ENCODE data around the gene CHST5.

The CHST5 gene

GRCh38 chr16:75558846-75559401 lies 23.0 kb upstream of the CHST5 start:
- Histone ChIP-seq H3K4me3 (replicated peaks; ENCODE audit: insufficient read depth, low read length) (no peak overlapping the region), H3K27ac (replicated peaks) (no peak overlapping the region), H3K27me3 (ENCODE audit: insufficient read depth, poor library complexity, severe bottlenecking) (peaks cover 11% of the 10 kb centered on the region)
- no peak for DNase-seq (ENCODE audit: low read depth in 1 of 2, low spot score in 1 of 2)
- TF ChIP-seq POLR2AphosphoS5 (IDR thresholded peaks at IDR 0.05; ENCODE audit: low read depth) (no peak), SPI1 (IDR thresholded peaks at IDR 0.05; ENCODE audit: borderline replicate concordance, low read depth) (no peak)

DNA sequence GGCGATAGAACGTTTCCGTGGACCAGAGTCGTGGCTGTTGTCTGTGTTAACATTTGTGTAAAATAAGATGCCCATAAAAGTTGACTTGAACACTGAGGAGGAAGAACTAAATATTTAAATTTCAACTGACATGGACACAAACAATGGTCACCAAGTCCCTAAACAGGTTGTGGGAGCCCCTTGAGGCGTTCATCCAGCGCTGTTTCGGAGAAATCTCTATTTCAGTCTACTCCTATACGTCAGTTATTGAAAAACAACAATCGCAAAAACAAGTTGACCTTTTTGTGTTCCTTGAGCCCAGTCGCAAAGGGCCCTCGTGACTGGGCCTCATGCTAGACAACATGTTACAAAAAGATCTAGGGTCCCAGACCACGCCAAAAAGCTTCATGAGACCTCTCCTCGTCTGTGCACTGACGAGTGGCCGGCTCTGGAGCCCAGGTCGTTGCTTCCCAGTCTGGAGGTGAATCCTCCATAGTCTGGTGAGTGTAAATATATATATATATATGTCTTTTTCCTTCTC lies 20.6 kb upstream of the CHST5 start:
- TF ChIP-seq REST (IDR thresholded peaks at IDR 0.05; ENCODE audit: insufficient replicate concordance, low read depth), result no peak
- TF ChIP-seq POLR2AphosphoS5 (IDR thresholded peaks at IDR 0.05; ENCODE audit: low read depth), result no peak
- TF ChIP-seq SPI1 (IDR thresholded peaks at IDR 0.05; ENCODE audit: borderline replicate concordance, low read depth), result no peak
- TF ChIP-seq, protein P1, sequence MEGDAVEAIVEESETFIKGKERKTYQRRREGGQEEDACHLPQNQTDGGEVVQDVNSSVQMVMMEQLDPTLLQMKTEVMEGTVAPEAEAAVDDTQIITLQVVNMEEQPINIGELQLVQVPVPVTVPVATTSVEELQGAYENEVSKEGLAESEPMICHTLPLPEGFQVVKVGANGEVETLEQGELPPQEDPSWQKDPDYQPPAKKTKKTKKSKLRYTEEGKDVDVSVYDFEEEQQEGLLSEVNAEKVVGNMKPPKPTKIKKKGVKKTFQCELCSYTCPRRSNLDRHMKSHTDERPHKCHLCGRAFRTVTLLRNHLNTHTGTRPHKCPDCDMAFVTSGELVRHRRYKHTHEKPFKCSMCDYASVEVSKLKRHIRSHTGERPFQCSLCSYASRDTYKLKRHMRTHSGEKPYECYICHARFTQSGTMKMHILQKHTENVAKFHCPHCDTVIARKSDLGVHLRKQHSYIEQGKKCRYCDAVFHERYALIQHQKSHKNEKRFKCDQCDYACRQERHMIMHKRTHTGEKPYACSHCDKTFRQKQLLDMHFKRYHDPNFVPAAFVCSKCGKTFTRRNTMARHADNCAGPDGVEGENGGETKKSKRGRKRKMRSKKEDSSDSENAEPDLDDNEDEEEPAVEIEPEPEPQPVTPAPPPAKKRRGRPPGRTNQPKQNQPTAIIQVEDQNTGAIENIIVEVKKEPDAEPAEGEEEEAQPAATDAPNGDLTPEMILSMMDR (IDR thresholded peaks at IDR 0.05; ENCODE audit: insufficient read depth, low read length), result no peak
- no peak for TF ChIP-seq GABPA (IDR thresholded peaks at IDR 0.05; ENCODE audit: low read depth)
- Histone ChIP-seq H3K27me3 (ENCODE audit: insufficient read depth, poor library complexity, severe bottlenecking) (peaks cover 11% of the 10 kb centered on the region), H3K4me3 (replicated peaks; ENCODE audit: insufficient read depth, low read length) (peak overlapping the region; percentile 58; the same call in 1 of the 2 replicates), H3K27ac (replicated peaks) (no peak overlapping the region)
- DNase-seq (ENCODE audit: low read depth in 1 of 2, low spot score in 1 of 2), result no peak

GRCh38 chr16:75555707-75556430 lies 20.0 kb upstream of the CHST5 start, which contains the start of gene TMEM231:
TSS of gene TMEM231 (minus strand) at chr16:75556252. CDS start at chr16:75556209, 43 bp downstream.
- Histone ChIP-seq H3K27ac (replicated peaks) (no peak within 1 kb of the TSS), H3K27me3 (ENCODE audit: insufficient read depth, poor library complexity, severe bottlenecking) (peaks cover 7% of the 10 kb centered on the region), H3K4me3 (replicated peaks; ENCODE audit: insufficient read depth, low read length) (peak within 1 kb of the TSS; percentile 58)
- DNase-seq (ENCODE audit: low read depth in 1 of 2, low spot score in 1 of 2), result peak; percentile 70 to 91
- TF ChIP-seq GABPA (IDR thresholded peaks at IDR 0.05; ENCODE audit: low read depth) (no peak), SPI1 (IDR thresholded peaks at IDR 0.05; ENCODE audit: borderline replicate concordance, low read depth) (no peak), POLR2AphosphoS5 (IDR thresholded peaks at IDR 0.05; ENCODE audit: low read depth) (no peak), REST (IDR thresholded peaks at IDR 0.05; ENCODE audit: insufficient replicate concordance, low read depth) (no peak)
- TF ChIP-seq, protein P1 (IDR thresholded peaks at IDR 0.05; ENCODE audit: insufficient read depth, low read length), result no peak

DNA sequence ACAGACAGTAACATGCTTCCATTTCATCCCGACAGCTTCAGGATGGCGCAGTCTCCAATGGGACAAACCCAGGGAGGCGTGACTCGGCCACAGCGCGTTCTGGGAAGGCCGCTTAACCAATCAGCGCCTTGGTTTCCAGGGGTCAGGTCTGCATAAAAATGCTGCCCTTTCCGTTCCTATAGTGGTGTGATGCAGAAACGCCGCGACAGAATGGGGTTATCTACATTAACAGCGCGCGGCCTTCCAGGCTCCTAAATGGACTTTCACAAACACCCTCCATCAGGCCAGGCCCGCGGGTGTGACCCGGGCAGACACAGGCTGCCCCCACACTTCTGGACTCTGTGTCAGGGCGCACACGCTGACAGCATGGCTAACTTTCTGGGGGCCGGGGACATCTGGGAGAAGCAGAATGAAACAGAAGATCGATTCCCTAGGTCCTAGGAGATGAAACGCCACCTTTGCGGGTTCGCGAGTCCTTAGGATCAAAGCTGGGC lies 19.4 kb upstream of the CHST5 start:
- Histone ChIP-seq H3K27me3 (ENCODE audit: insufficient read depth, poor library complexity, severe bottlenecking) (peaks cover 7% of the 10 kb centered on the region), H3K27ac (replicated peaks) (no peak overlapping the region), H3K4me3 (replicated peaks; ENCODE audit: insufficient read depth, low read length) (peak overlapping the region; percentile 58)
- DNase-seq (ENCODE audit: low read depth in 1 of 2, low spot score in 1 of 2), result no peak
- TF ChIP-seq SPI1 (IDR thresholded peaks at IDR 0.05; ENCODE audit: borderline replicate concordance, low read depth) (no peak), POLR2AphosphoS5 (IDR thresholded peaks at IDR 0.05; ENCODE audit: low read depth) (no peak)
